ENCODE measurements around the gene ADARB1. TPM values are rescaled to one million over a fixed set of nuclear protein-coding genes. Genes with fewer than 3 reads are reported as not detected.

ADARB1 gene
- total RNA-seq, 1 experiment from 2014 or later: 14.6 TPM

DNA sequence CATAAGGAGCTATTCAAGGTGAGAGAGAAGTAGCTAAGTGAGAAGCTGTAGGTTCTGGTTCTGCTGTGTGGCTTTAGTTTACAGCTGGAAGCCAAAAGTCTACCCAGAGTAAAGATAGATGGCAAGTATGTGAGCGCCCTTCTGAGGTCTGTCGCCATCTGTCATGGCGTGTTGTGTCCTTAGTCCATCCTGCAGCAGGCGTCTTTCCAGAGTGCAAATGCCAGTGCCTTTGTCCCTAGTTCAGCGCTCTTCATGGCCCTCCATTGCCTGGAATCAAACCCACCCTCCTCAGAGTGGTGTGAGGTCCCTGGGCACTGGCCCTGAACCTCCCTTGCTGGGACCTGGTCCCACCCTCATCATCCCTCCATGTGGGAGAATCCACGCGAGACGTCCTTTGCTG lies 96.6 kb downstream of the ADARB1 start:
- CTCF ChIA-PET: no interaction called here
- H3K4me3 Mint-ChIP-seq: no peak overlapping the region

More for the DNA sequence above, 96.6 kb downstream of the ADARB1 start:
- no peak overlapping the region for H3K27ac Mint-ChIP-seq
- H3K36me3 Mint-ChIP-seq: no peaks in the 10 kb centered on the region
- DNase-seq (ENCODE audit: low spot score) (no peak), ATAC-seq (no peak)
- POLR2A ChIA-PET: no interaction called here
- H3K9me3 Mint-ChIP-seq: no peaks in the 10 kb centered on the region
- TF ChIP-seq ESRRA (CRISPR knock-in tag; IDR thresholded peaks at IDR 0.05; ENCODE audit: borderline replicate concordance): no peak
- no peak for TF ChIP-seq NR2C2 (CRISPR knock-in tag; IDR thresholded peaks at IDR 0.05)
- no peak for TF ChIP-seq ZNF423 (CRISPR knock-in tag; IDR thresholded peaks at IDR 0.05)
- TF ChIP-seq, protein P1, sequence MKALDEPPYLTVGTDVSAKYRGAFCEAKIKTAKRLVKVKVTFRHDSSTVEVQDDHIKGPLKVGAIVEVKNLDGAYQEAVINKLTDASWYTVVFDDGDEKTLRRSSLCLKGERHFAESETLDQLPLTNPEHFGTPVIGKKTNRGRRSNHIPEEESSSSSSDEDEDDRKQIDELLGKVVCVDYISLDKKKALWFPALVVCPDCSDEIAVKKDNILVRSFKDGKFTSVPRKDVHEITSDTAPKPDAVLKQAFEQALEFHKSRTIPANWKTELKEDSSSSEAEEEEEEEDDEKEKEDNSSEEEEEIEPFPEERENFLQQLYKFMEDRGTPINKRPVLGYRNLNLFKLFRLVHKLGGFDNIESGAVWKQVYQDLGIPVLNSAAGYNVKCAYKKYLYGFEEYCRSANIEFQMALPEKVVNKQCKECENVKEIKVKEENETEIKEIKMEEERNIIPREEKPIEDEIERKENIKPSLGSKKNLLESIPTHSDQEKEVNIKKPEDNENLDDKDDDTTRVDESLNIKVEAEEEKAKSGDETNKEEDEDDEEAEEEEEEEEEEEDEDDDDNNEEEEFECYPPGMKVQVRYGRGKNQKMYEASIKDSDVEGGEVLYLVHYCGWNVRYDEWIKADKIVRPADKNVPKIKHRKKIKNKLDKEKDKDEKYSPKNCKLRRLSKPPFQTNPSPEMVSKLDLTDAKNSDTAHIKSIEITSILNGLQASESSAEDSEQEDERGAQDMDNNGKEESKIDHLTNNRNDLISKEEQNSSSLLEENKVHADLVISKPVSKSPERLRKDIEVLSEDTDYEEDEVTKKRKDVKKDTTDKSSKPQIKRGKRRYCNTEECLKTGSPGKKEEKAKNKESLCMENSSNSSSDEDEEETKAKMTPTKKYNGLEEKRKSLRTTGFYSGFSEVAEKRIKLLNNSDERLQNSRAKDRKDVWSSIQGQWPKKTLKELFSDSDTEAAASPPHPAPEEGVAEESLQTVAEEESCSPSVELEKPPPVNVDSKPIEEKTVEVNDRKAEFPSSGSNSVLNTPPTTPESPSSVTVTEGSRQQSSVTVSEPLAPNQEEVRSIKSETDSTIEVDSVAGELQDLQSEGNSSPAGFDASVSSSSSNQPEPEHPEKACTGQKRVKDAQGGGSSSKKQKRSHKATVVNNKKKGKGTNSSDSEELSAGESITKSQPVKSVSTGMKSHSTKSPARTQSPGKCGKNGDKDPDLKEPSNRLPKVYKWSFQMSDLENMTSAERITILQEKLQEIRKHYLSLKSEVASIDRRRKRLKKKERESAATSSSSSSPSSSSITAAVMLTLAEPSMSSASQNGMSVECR (CRISPR knock-in tag; IDR thresholded peaks at IDR 0.05; ENCODE audit: borderline replicate concordance): no peak
- TF ChIP-seq, protein P2, sequence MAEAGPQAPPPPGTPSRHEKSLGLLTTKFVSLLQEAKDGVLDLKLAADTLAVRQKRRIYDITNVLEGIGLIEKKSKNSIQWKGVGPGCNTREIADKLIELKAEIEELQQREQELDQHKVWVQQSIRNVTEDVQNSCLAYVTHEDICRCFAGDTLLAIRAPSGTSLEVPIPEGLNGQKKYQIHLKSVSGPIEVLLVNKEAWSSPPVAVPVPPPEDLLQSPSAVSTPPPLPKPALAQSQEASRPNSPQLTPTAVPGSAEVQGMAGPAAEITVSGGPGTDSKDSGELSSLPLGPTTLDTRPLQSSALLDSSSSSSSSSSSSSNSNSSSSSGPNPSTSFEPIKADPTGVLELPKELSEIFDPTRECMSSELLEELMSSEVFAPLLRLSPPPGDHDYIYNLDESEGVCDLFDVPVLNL (CRISPR knock-in tag; IDR thresholded peaks at IDR 0.05; ENCODE audit: borderline replicate concordance, low read depth): no peak
- no peak for TF ChIP-seq IRF2 (CRISPR knock-in tag; IDR thresholded peaks at IDR 0.05; ENCODE audit: borderline replicate concordance, low read depth)
- TF ChIP-seq GRHL2 (CRISPR knock-in tag; IDR thresholded peaks at IDR 0.05; ENCODE audit: insufficient replicate concordance, severe bottlenecking): no peak
- TF ChIP-seq JUN (CRISPR knock-in tag; IDR thresholded peaks at IDR 0.05): no peak
- TF ChIP-seq ZNF396 (CRISPR knock-in tag; IDR thresholded peaks at IDR 0.05; ENCODE audit: borderline replicate concordance): no peak
- no peak for TF ChIP-seq TP53 (CRISPR knock-in tag; IDR thresholded peaks at IDR 0.05)
- no peak for TF ChIP-seq MYBL2 (CRISPR knock-in tag; IDR thresholded peaks at IDR 0.05)
- TF ChIP-seq ZNF281 (CRISPR knock-in tag; IDR thresholded peaks at IDR 0.05): no peak
- TF ChIP-seq GTF2I (CRISPR knock-in tag; conservative IDR thresholded peaks at IDR 0.05): no peak
- TF ChIP-seq ZNF317 (CRISPR knock-in tag; IDR thresholded peaks at IDR 0.05; ENCODE audit: borderline replicate concordance, low read depth): no peak
- no peak for TF ChIP-seq ETV6 (CRISPR knock-in tag; IDR thresholded peaks at IDR 0.05)
- no peak for TF ChIP-seq SMAD4 (CRISPR knock-in tag; IDR thresholded peaks at IDR 0.05)
- TF ChIP-seq TEAD4 (CRISPR knock-in tag; IDR thresholded peaks at IDR 0.05): no peak
- TF ChIP-seq E2F1 (CRISPR knock-in tag; IDR thresholded peaks at IDR 0.05): no peak
- TF ChIP-seq IRF1 (CRISPR knock-in tag; IDR thresholded peaks at IDR 0.05): no peak
- TF ChIP-seq CBFB (CRISPR knock-in tag; IDR thresholded peaks at IDR 0.05; ENCODE audit: low read depth): no peak
- H3K27me3 Mint-ChIP-seq (ENCODE audit: low read depth): no peaks in the 10 kb centered on the region
- H3K4me1 Mint-ChIP-seq: no peaks in the 10 kb centered on the region

Data from WTC11 (cell line).